ENCODE data around the gene NTPCR. TPM values are rescaled to one million over a fixed set of nuclear protein-coding genes. Genes with fewer than 3 reads are reported as not detected.

NTPCR gene
- total RNA-seq, 1 donor from 2014 or later = 19.2 TPM

GRCh38 chr1:232938926-232939325 lies 11.5 kb upstream of the NTPCR start:
- TF ChIP-seq POLR2A (IDR thresholded peaks at IDR 0.05) (no peak), CTCF (IDR thresholded peaks at IDR 0.05) (no peak), POLR2AphosphoS5 (IDR thresholded peaks at IDR 0.05; ENCODE audit: insufficient read depth in 1 of 2, low read depth in 1 of 2) (no peak)
- H3K4me1 ChIP-seq = no peaks in the 10 kb centered on the region
- no peak overlapping the region for H3K4me3 ChIP-seq
- H3K27ac ChIP-seq = no peak overlapping the region
- DNase-seq (ENCODE audit: extremely low spot score in 2 of 2) = no peak
- intact Hi-C loops (cut with DNase I) = no loop called here
- no peaks in the 10 kb centered on the region for H3K27me3 ChIP-seq
- no peaks in the 10 kb centered on the region for H3K9me3 ChIP-seq
- no peaks in the 10 kb centered on the region for H3K36me3 ChIP-seq

GRCh38 chr1:232939748-232940147 lies 10.7 kb upstream of the NTPCR start:
- intact Hi-C loops (cut with DNase I) = no loop called here
- no peaks in the 10 kb centered on the region for H3K27me3 ChIP-seq
- no peak overlapping the region for H3K27ac ChIP-seq
- no peaks in the 10 kb centered on the region for H3K9me3 ChIP-seq
- H3K36me3 ChIP-seq = no peaks in the 10 kb centered on the region
- no peak for DNase-seq (ENCODE audit: extremely low spot score in 2 of 2)
- no peak overlapping the region for H3K4me3 ChIP-seq
- H3K4me1 ChIP-seq = no peaks in the 10 kb centered on the region
- TF ChIP-seq POLR2A (IDR thresholded peaks at IDR 0.05) (no peak), POLR2AphosphoS5 (IDR thresholded peaks at IDR 0.05; ENCODE audit: insufficient read depth in 1 of 2, low read depth in 1 of 2) (no peak), CTCF (IDR thresholded peaks at IDR 0.05) (no peak)

- Histone ChIP-seq H3K36me3 (no peaks in the 10 kb centered on the region), H3K9me3 (no peaks in the 10 kb centered on the region), H3K27ac (no peak overlapping the region), H3K27me3 (no peaks in the 10 kb centered on the region), H3K4me3 (no peak overlapping the region), H3K4me1 (no peaks in the 10 kb centered on the region)
- no peak for DNase-seq (ENCODE audit: extremely low spot score in 2 of 2)
- TF ChIP-seq POLR2AphosphoS5 (IDR thresholded peaks at IDR 0.05; ENCODE audit: insufficient read depth in 1 of 2, low read depth in 1 of 2) (no peak), CTCF (IDR thresholded peaks at IDR 0.05) (no peak), POLR2A (IDR thresholded peaks at IDR 0.05) (no peak)
- intact Hi-C loops (cut with DNase I) = no loop called here
These were observed 10.1 kb upstream of the NTPCR start for GRCh38 chr1:232940262-232940661.

GRCh38 chr1:232942413-232943294 lies 7.8 kb upstream of the NTPCR start:
- no peaks in the 10 kb centered on the region for H3K36me3 ChIP-seq
- H3K4me3 ChIP-seq = no peak overlapping the region
- DNase-seq (ENCODE audit: extremely low spot score in 2 of 2) = no peak
- no peaks in the 10 kb centered on the region for H3K9me3 ChIP-seq
- H3K27ac ChIP-seq = no peak overlapping the region
- intact Hi-C loops (cut with DNase I) = no loop called here
- TF ChIP-seq POLR2A (IDR thresholded peaks at IDR 0.05) (no peak), POLR2AphosphoS5 (IDR thresholded peaks at IDR 0.05; ENCODE audit: insufficient read depth in 1 of 2, low read depth in 1 of 2) (no peak), CTCF (IDR thresholded peaks at IDR 0.05) (no peak)
- H3K4me1 ChIP-seq = no peaks in the 10 kb centered on the region
- no peaks in the 10 kb centered on the region for H3K27me3 ChIP-seq

DNA sequence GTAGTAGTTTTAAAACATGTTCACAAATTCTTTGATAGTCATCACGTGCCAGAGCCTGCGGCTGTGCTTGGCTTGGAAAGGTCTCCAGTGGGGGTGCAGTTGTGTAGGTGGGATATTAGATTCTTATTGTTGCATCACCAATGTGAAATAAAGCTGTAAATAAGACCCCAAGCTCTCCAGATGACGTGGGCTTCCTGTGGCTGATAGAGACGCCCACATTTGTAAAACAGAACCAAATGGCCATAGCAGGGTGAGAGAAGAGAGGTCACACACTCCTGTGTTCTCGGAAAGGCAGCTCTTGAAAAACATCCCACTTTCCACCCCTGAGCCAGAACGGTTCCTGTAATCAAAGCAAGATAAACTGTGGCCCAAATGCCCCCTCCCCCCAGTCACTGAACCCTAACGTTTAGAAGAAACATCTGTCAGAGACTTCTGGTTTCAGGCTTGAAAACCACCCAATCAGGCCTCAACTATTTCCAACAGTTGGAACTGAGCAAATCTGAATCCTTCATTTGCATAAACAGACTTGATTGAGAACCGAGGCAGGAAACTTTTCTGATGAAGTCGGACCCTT lies 6.6 kb upstream of the NTPCR start:
- no peaks in the 10 kb centered on the region for H3K36me3 ChIP-seq
- intact Hi-C loops (cut with DNase I) = no loop called here
- no peaks in the 10 kb centered on the region for H3K27me3 ChIP-seq
- no peaks in the 10 kb centered on the region for H3K4me1 ChIP-seq
- H3K9me3 ChIP-seq = no peaks in the 10 kb centered on the region
- no peak overlapping the region for H3K4me3 ChIP-seq
- DNase-seq (ENCODE audit: extremely low spot score in 2 of 2) = no peak
- H3K27ac ChIP-seq = no peak overlapping the region
- TF ChIP-seq POLR2AphosphoS5 (IDR thresholded peaks at IDR 0.05; ENCODE audit: insufficient read depth in 1 of 2, low read depth in 1 of 2) = no peak
- TF ChIP-seq CTCF (IDR thresholded peaks at IDR 0.05) = no peak
- TF ChIP-seq POLR2A (IDR thresholded peaks at IDR 0.05) = no peak

All from vagina (tissue), 2 donors.